Stimulated activated CD4-positive, alpha-beta T cell treated with anti-CD3 and anti-CD28 coated beads, Interleukin-4, amount 100 ng/mL, for 24 hours (primary cell): ENCODE data around the gene PLAC8L1.

Experiments used
- DNase-seq: peaks from one replicate; pipeline ENCODE4 v3.0.0-alpha.2; 2020

PLAC8L1 gene

DNA sequence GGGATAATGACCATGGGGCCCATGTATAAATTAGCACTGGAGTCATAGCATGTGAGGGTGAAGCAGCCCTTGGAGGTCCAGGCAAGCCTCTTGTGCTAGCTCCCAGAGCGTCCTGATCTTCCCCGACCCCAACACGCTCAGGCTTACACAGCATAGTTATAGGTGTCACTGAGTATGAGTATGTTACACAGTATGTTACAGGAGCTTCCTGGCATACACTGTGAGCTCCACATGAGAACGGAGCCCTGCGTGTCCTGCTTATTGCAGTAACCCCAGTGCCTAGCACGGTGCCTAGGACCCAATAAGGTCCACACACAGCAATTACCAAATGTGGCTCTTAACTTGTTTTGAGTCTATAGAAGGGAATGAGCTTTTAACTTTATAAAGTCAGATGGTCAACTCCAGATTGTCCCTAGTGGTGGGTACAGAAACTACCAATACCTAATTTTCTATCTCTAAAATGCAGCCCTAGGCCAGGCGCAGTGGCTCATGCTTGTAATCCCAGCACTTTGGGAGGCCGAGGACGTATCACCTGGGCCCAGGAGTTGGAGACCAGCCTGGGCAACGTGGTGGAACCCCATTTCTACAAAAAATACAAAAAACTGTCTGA is 64.1 kb downstream of the PLAC8L1 start:
- no peak for DNase-seq

DNA sequence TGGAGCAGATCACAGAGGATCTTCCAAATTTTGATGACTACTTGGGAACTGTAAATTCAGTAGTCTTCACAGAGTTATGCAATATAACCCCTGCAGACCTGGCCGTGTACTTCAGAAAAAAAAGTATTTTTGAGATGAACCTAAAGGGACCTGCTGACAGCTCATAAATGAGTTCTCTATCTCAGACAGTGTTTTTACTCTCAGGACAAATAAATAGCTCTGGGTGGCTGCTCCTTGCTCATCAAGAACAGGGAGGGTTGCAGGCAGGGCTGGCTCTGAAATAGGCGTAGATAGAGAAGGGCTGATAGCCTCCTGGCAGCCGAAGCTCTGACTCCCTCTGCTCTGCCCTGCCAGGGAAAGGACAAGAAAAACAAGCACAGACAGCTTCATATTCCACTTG is 64.8 kb downstream of the PLAC8L1 start:
- no peak for DNase-seq

DNA sequence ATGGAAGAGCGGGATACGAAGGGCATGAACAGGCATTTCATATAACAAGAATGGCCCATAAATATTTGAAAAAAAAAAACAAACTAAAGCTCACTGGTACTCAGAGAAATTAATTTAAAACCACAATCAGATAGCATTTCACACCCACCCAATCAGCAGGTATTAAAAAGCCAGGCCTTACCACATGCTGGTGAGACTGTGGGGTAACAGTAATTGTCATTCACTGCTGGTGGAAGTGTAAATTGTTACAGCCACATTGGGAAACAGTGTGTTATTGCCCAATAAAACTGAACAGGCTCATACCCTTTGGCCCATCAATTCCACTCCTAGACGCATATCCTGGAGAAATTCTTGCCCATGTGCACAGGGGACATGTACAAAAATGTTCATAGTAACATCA is 66.0 kb downstream of the PLAC8L1 start:
- no peak for DNase-seq

DNA sequence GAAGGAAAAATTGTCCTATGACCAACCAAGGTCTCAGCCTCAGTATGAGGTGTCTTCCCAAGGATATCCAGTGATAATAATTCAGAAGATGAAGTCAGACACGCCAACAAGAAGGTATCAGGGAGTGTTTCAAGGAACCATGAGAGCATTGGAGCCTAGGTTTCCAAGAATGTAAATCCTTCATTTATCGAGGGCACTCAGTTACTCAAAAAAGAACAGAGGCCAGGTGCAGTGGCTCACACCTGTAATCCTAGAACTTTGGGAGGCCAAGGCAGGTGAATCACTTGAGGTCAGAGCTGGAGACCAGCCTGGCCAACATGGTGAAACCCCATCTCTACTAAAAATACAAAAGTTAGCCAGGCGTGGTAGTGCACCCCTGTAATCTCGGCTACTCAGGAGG is 70.8 kb downstream of the PLAC8L1 start:
- DNase-seq, result no peak
